HG02981 (cell line): ENCODE measurements around the gene LRMDA.

Experiments used
- ATAC-seq: cut with Tn5 transposase; IDR thresholded peaks from one replicate; pipeline ENCODE4 v1.9.1; 2021; ENCODE audit warnings: mild to moderate bottlenecking, moderate library complexity; ENCODE audit not compliant: unreplicated experiment

The LRMDA gene

GRCh38 chr10:75632805-75633462 is 201.5 kb downstream of the LRMDA start:
- no peak for ATAC-seq

- no peak for ATAC-seq
These were observed 202.1 kb downstream of the LRMDA start for GRCh38 chr10:75633568-75633967.

- ATAC-seq, result no peak
These were observed 203.5 kb downstream of the LRMDA start for GRCh38 chr10:75634947-75635346.

- no peak for ATAC-seq
These were observed 207.3 kb downstream of the LRMDA start for GRCh38 chr10:75638752-75639151.

- no peak for ATAC-seq
These were observed 208.3 kb downstream of the LRMDA start for GRCh38 chr10:75639736-75640135.

- no peak for ATAC-seq
These were observed 209.0 kb downstream of the LRMDA start for GRCh38 chr10:75640381-75640780.

GRCh38 chr10:75640803-75641202 is 209.4 kb downstream of the LRMDA start:
- no peak for ATAC-seq

- ATAC-seq, result no peak
These were observed 212.0 kb downstream of the LRMDA start for GRCh38 chr10:75643405-75643804.

- ATAC-seq, result no peak
These were observed 212.7 kb downstream of the LRMDA start for GRCh38 chr10:75643944-75644692.

GRCh38 chr10:75645704-75646103 is 214.3 kb downstream of the LRMDA start:
- no peak for ATAC-seq

- ATAC-seq, result no peak
These were observed 214.9 kb downstream of the LRMDA start for GRCh38 chr10:75646218-75646915.

GRCh38 chr10:75646916-75647315 is 215.5 kb downstream of the LRMDA start:
- ATAC-seq, result no peak

- no peak for ATAC-seq
These were observed 216.3 kb downstream of the LRMDA start for GRCh38 chr10:75647675-75648074.

GRCh38 chr10:75648351-75648750 is 216.9 kb downstream of the LRMDA start:
- no peak for ATAC-seq

- no peak for ATAC-seq
These were observed 217.4 kb downstream of the LRMDA start for GRCh38 chr10:75648854-75649253.

GRCh38 chr10:75649466-75649865 is 218.0 kb downstream of the LRMDA start:
- ATAC-seq, result no peak

GRCh38 chr10:75650648-75651047 is 219.2 kb downstream of the LRMDA start:
- no peak for ATAC-seq

GRCh38 chr10:75651417-75651816 is 220.0 kb downstream of the LRMDA start:
- no peak for ATAC-seq

- ATAC-seq, result no peak
These were observed 220.8 kb downstream of the LRMDA start for GRCh38 chr10:75652146-75652740.

- no peak for ATAC-seq
These were observed 222.3 kb downstream of the LRMDA start for GRCh38 chr10:75653761-75654160.

GRCh38 chr10:75654171-75654771 is 222.8 kb downstream of the LRMDA start:
- no peak for ATAC-seq
